ENCODE results near the gene MICAL2.

MICAL2 gene

GRCh38 chr11:12114193-12115033, 4.0 kb downstream of the MICAL2 start:
- H3K4me3 ChIP-seq (ENCODE audit: low read depth in 1 of 5, low read length in 5 of 5), result no peak overlapping the region
- no peaks in the 10 kb centered on the region for H3K9me3 ChIP-seq (ENCODE audit: control insufficient read depth in 5 of 5, low read length in 5 of 5)

GRCh38 chr11:12116425-12117032, 6.1 kb downstream of the MICAL2 start:
- no peaks in the 10 kb centered on the region for H3K36me3 ChIP-seq (ENCODE audit: control insufficient read depth in 5 of 5, insufficient read depth in 5 of 5, low read length in 5 of 5)
- no peaks in the 10 kb centered on the region for H3K9me3 ChIP-seq (ENCODE audit: control insufficient read depth in 5 of 5, low read length in 5 of 5)
- no peak overlapping the region for H3K9ac ChIP-seq (ENCODE audit: low read length in 5 of 5)
- H3K4me3 ChIP-seq (ENCODE audit: low read depth in 1 of 5, low read length in 5 of 5), result no peak overlapping the region
- H3K27ac ChIP-seq (ENCODE audit: low read depth, low read length), result no peak overlapping the region
- H3K4me1 ChIP-seq (ENCODE audit: control insufficient read depth in 5 of 5, insufficient read depth in 5 of 5, low read length in 5 of 5), result peaks cover 0 to 9% (median 1%) of the 10 kb centered on the region in 5 donors
- H3K27me3 ChIP-seq (ENCODE audit: control insufficient read depth in 5 of 5, insufficient read depth in 4 of 5, low read length in 5 of 5), result no peaks in the 10 kb centered on the region

More at GRCh38 chr11:12114193-12115033, 4.0 kb downstream of the MICAL2 start:
- Histone ChIP-seq H3K4me1 (ENCODE audit: control insufficient read depth in 5 of 5, insufficient read depth in 5 of 5, low read length in 5 of 5) (peaks cover 6 to 24% (median 17%) of the 10 kb centered on the region in 5 donors), H3K27me3 (ENCODE audit: control insufficient read depth in 5 of 5, insufficient read depth in 4 of 5, low read length in 5 of 5) (no peaks in the 10 kb centered on the region), H3K27ac (ENCODE audit: low read depth, low read length) (no peak overlapping the region), H3K9ac (ENCODE audit: low read length in 5 of 5) (no peak overlapping the region), H3K36me3 (ENCODE audit: control insufficient read depth in 5 of 5, insufficient read depth in 5 of 5, low read length in 5 of 5) (no peaks in the 10 kb centered on the region)

- H3K27ac ChIP-seq (ENCODE audit: low read depth, low read length), result no peak overlapping the region
Measured at GRCh38 chr11:12117200-12117599, 6.8 kb downstream of the MICAL2 start.

GRCh38 chr11:12117611-12118010, 7.2 kb downstream of the MICAL2 start:
- Histone ChIP-seq H3K36me3 (ENCODE audit: control insufficient read depth in 5 of 5, insufficient read depth in 5 of 5, low read length in 5 of 5) (no peaks in the 10 kb centered on the region), H3K9me3 (ENCODE audit: control insufficient read depth in 5 of 5, low read length in 5 of 5) (no peaks in the 10 kb centered on the region), H3K27ac (ENCODE audit: low read depth, low read length) (no peak overlapping the region), H3K4me1 (ENCODE audit: control insufficient read depth in 5 of 5, insufficient read depth in 5 of 5, low read length in 5 of 5) (peaks cover 0 to 3% (median 0%) of the 10 kb centered on the region in 5 donors), H3K27me3 (ENCODE audit: control insufficient read depth in 5 of 5, insufficient read depth in 4 of 5, low read length in 5 of 5) (no peaks in the 10 kb centered on the region), H3K4me3 (ENCODE audit: low read depth in 1 of 5, low read length in 5 of 5) (no peak overlapping the region), H3K9ac (ENCODE audit: low read length in 5 of 5) (no peak overlapping the region)

More at GRCh38 chr11:12117200-12117599, 6.8 kb downstream of the MICAL2 start:
- Histone ChIP-seq H3K4me3 (ENCODE audit: low read depth in 1 of 5, low read length in 5 of 5) (no peak overlapping the region), H3K36me3 (ENCODE audit: control insufficient read depth in 5 of 5, insufficient read depth in 5 of 5, low read length in 5 of 5) (no peaks in the 10 kb centered on the region), H3K9me3 (ENCODE audit: control insufficient read depth in 5 of 5, low read length in 5 of 5) (no peaks in the 10 kb centered on the region), H3K4me1 (ENCODE audit: control insufficient read depth in 5 of 5, insufficient read depth in 5 of 5, low read length in 5 of 5) (peaks cover 0 to 3% (median 0%) of the 10 kb centered on the region in 5 donors), H3K27me3 (ENCODE audit: control insufficient read depth in 5 of 5, insufficient read depth in 4 of 5, low read length in 5 of 5) (no peaks in the 10 kb centered on the region), H3K9ac (ENCODE audit: low read length in 5 of 5) (no peak overlapping the region)

GRCh38 chr11:12118949-12119348, 8.6 kb downstream of the MICAL2 start:
- H3K4me3 ChIP-seq (ENCODE audit: low read depth in 1 of 5, low read length in 5 of 5), result no peak overlapping the region
- no peak overlapping the region for H3K27ac ChIP-seq (ENCODE audit: low read depth, low read length)
- no peak overlapping the region for H3K9ac ChIP-seq (ENCODE audit: low read length in 5 of 5)
- no peaks in the 10 kb centered on the region for H3K9me3 ChIP-seq (ENCODE audit: control insufficient read depth in 5 of 5, low read length in 5 of 5)
- peaks cover 0 to 9% (median 0%) of the 10 kb centered on the region in 5 donors for H3K4me1 ChIP-seq (ENCODE audit: control insufficient read depth in 5 of 5, insufficient read depth in 5 of 5, low read length in 5 of 5)
- no peaks in the 10 kb centered on the region for H3K27me3 ChIP-seq (ENCODE audit: control insufficient read depth in 5 of 5, insufficient read depth in 4 of 5, low read length in 5 of 5)
- H3K36me3 ChIP-seq (ENCODE audit: control insufficient read depth in 5 of 5, insufficient read depth in 5 of 5, low read length in 5 of 5), result no peaks in the 10 kb centered on the region

- H3K4me3 ChIP-seq (ENCODE audit: low read depth in 1 of 5, low read length in 5 of 5), result no peak overlapping the region
- H3K27ac ChIP-seq (ENCODE audit: low read depth, low read length), result no peak overlapping the region
- no peaks in the 10 kb centered on the region for H3K36me3 ChIP-seq (ENCODE audit: control insufficient read depth in 5 of 5, insufficient read depth in 5 of 5, low read length in 5 of 5)
- no peak overlapping the region for H3K9ac ChIP-seq (ENCODE audit: low read length in 5 of 5)
- no peaks in the 10 kb centered on the region for H3K9me3 ChIP-seq (ENCODE audit: control insufficient read depth in 5 of 5, low read length in 5 of 5)
- peaks cover 0 to 14% (median 5%) of the 10 kb centered on the region in 5 donors for H3K4me1 ChIP-seq (ENCODE audit: control insufficient read depth in 5 of 5, insufficient read depth in 5 of 5, low read length in 5 of 5)
- no peaks in the 10 kb centered on the region for H3K27me3 ChIP-seq (ENCODE audit: control insufficient read depth in 5 of 5, insufficient read depth in 4 of 5, low read length in 5 of 5)
Measured at GRCh38 chr11:12119502-12119901, 9.1 kb downstream of the MICAL2 start.

GRCh38 chr11:12120031-12121008, 9.9 kb downstream of the MICAL2 start:
- H3K4me3 ChIP-seq (ENCODE audit: low read depth in 1 of 5, low read length in 5 of 5), result no peak overlapping the region
- H3K36me3 ChIP-seq (ENCODE audit: control insufficient read depth in 5 of 5, insufficient read depth in 5 of 5, low read length in 5 of 5), result no peaks in the 10 kb centered on the region
- H3K9ac ChIP-seq (ENCODE audit: low read length in 5 of 5), result no peak overlapping the region
- no peaks in the 10 kb centered on the region for H3K9me3 ChIP-seq (ENCODE audit: control insufficient read depth in 5 of 5, low read length in 5 of 5)
- no peaks in the 10 kb centered on the region for H3K27me3 ChIP-seq (ENCODE audit: control insufficient read depth in 5 of 5, insufficient read depth in 4 of 5, low read length in 5 of 5)
- peaks cover 0 to 21% (median 5%) of the 10 kb centered on the region in 5 donors for H3K4me1 ChIP-seq (ENCODE audit: control insufficient read depth in 5 of 5, insufficient read depth in 5 of 5, low read length in 5 of 5)
- no peak overlapping the region for H3K27ac ChIP-seq (ENCODE audit: low read depth, low read length)

- H3K36me3 ChIP-seq (ENCODE audit: control insufficient read depth in 5 of 5, insufficient read depth in 5 of 5, low read length in 5 of 5), result no peaks in the 10 kb centered on the region
- H3K4me3 ChIP-seq (ENCODE audit: low read depth in 1 of 5, low read length in 5 of 5), result no peak overlapping the region
- H3K4me1 ChIP-seq (ENCODE audit: control insufficient read depth in 5 of 5, insufficient read depth in 5 of 5, low read length in 5 of 5), result peaks cover 0 to 21% (median 5%) of the 10 kb centered on the region in 5 donors
Measured at GRCh38 chr11:12121011-12121410, 10.6 kb downstream of the MICAL2 start.

GRCh38 chr11:12121517-12121916, 11.1 kb downstream of the MICAL2 start:
- H3K4me3 ChIP-seq (ENCODE audit: low read depth in 1 of 5, low read length in 5 of 5), result no peak overlapping the region
- no peak overlapping the region for H3K9ac ChIP-seq (ENCODE audit: low read length in 5 of 5)
- no peak overlapping the region for H3K27ac ChIP-seq (ENCODE audit: low read depth, low read length)
- no peaks in the 10 kb centered on the region for H3K9me3 ChIP-seq (ENCODE audit: control insufficient read depth in 5 of 5, low read length in 5 of 5)
- H3K27me3 ChIP-seq (ENCODE audit: control insufficient read depth in 5 of 5, insufficient read depth in 4 of 5, low read length in 5 of 5), result no peaks in the 10 kb centered on the region
- H3K4me1 ChIP-seq (ENCODE audit: control insufficient read depth in 5 of 5, insufficient read depth in 5 of 5, low read length in 5 of 5), result peaks cover 0 to 21% (median 5%) of the 10 kb centered on the region in 5 donors
- H3K36me3 ChIP-seq (ENCODE audit: control insufficient read depth in 5 of 5, insufficient read depth in 5 of 5, low read length in 5 of 5), result no peaks in the 10 kb centered on the region

More at GRCh38 chr11:12121011-12121410, 10.6 kb downstream of the MICAL2 start:
- Histone ChIP-seq H3K9me3 (ENCODE audit: control insufficient read depth in 5 of 5, low read length in 5 of 5) (no peaks in the 10 kb centered on the region), H3K27ac (ENCODE audit: low read depth, low read length) (no peak overlapping the region), H3K9ac (ENCODE audit: low read length in 5 of 5) (no peak overlapping the region), H3K27me3 (ENCODE audit: control insufficient read depth in 5 of 5, insufficient read depth in 4 of 5, low read length in 5 of 5) (no peaks in the 10 kb centered on the region)

All from subcutaneous abdominal adipose tissue (tissue), 5 donors.